ENCODE data around the gene HIPK4.

HIPK4 gene

DNA sequence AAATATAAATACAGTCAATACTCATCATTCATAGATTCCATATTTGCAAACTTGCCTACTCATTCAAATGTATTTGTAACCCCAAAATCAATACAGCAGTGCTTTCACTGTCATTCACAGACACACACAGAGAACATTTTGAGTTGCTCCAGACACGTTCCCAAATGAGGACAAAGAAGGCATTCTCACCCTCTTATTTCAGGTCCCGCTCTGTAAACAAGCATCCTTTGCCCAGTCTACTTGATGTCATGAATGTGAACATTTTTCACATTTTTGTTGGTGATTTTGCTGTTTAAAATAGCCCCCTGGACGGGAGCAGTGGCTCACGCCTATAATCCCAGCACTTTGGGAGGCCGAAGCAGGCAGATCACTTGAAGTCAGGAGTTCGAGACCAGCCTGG, 57.3 kb downstream of the HIPK4 start:
- Histone ChIP-seq H3K36me3 (ENCODE audit: control insufficient read depth in 2 of 2, insufficient read depth in 2 of 2, low read length in 2 of 2) (peaks cover 36 to 50% of the 10 kb centered on the region in 2 donors), H3K9ac (ENCODE audit: low read length in 2 of 2) (no peak overlapping the region), H3K27me3 (ENCODE audit: control insufficient read depth in 1 of 2, insufficient read depth in 2 of 2, low read length in 2 of 2) (no peaks in the 10 kb centered on the region), H3K4me1 (ENCODE audit: control insufficient read depth, insufficient read depth, low read length) (no peaks in the 10 kb centered on the region), H3K4me3 (ENCODE audit: low read length in 2 of 2) (no peak overlapping the region), H3K9me3 (ENCODE audit: control insufficient read depth in 2 of 2, low read length in 2 of 2) (no peaks in the 10 kb centered on the region), H3K27ac (ENCODE audit: low read length) (no peak overlapping the region)

DNA sequence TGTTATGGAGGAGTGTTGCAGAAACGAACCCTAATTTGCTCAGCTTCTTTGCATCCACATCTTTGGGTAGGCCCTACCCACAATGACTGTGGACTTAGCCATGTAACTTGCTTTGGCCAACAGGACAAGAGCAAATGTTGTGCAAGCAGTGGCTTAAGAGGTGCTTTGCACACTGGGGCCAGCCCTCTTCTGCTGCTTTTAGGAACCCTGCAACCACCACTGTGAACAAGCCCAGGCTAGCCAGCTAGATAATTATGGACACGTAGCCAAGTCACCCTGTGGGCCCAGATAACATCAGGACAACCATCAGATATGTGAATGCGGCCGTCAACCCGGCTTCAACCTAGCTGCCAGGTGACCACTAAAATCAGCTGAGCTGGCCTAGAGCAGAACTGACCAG, 58.9 kb downstream of the HIPK4 start:
- H3K36me3 ChIP-seq (ENCODE audit: control insufficient read depth in 2 of 2, insufficient read depth in 2 of 2, low read length in 2 of 2) = peaks cover 39 to 59% of the 10 kb centered on the region in 2 donors
- H3K9me3 ChIP-seq (ENCODE audit: control insufficient read depth in 2 of 2, low read length in 2 of 2) = no peaks in the 10 kb centered on the region
- H3K4me1 ChIP-seq (ENCODE audit: control insufficient read depth, insufficient read depth, low read length) = no peaks in the 10 kb centered on the region
- no peak overlapping the region for H3K27ac ChIP-seq (ENCODE audit: low read length)
- no peak overlapping the region for H3K9ac ChIP-seq (ENCODE audit: low read length in 2 of 2)
- H3K4me3 ChIP-seq (ENCODE audit: low read length in 2 of 2) = no peak overlapping the region
- no peaks in the 10 kb centered on the region for H3K27me3 ChIP-seq (ENCODE audit: control insufficient read depth in 1 of 2, insufficient read depth in 2 of 2, low read length in 2 of 2)
